H1 (cell line): ENCODE results near the gene WWC1. TPM values are rescaled to one million over a fixed set of nuclear protein-coding genes. Genes with fewer than 3 reads are reported as not detected.

Experiments used
- ATF3 ChIP-seq: IDR thresholded peaks from 2 replicates; pipeline ENCODE4 v1.6.1; 2011; ENCODE audit warnings: low read depth, mild to moderate bottlenecking, low read length; ENCODE audit not compliant: insufficient read depth
- MAX ChIP-seq: IDR thresholded peaks from 2 replicates; pipeline ENCODE4 v1.6.1; 2012; ENCODE audit warnings: inconsistent platforms
- polyA plus RNA-seq, 7 experiments: library from polyadenylated mRNA; depleted of rRNA in 3 of 7; stranded (reverse) in 5 of 7; unstranded in 2 of 7; fragments of >200 nt in 5 of 7; fragments of 200-250 nt in 2 of 7; gene quantifications; 1 replicate in 5 of 7; 2 replicates in 1 of 7; 4 replicates in 1 of 7; pipeline versions ENCODE4 v1.2.1 to v1.2.3, GENCODE V29; 2011 to 2013; ENCODE audit warnings: missing spikeins in 2 of 7, mixed read lengths in 2 of 7
- total RNA-seq: library from RNA; stranded (reverse); fragmentation: NEBNext Ultra II Directional; extraction: Animal tissue kit (Norgen Biotek cat#: 25700); gene quantifications from 2 replicates; pipeline ENCODE4 v1.2.1, GENCODE V29; 2021

The WWC1 gene
- total and polyA plus RNA-seq, 2 of the 8 experiments (the other 6 are each of a cell fraction or from before 2014, with no cell fraction given) = 16.4 to 41.1 TPM

GRCh38 chr5:168408561-168409305 is 117.3 kb downstream of the WWC1 start (continued):
- TF ChIP-seq ATF3 (no peak), MAX (no peak)
